GM21528 (cell line): ENCODE results near the gene SEZ6L2.
"Not testable (repeated sequence)": the region's sequence is repeated elsewhere in the genome, so short reads cannot be mapped to it uniquely, and the experiment has no call there.

ENCODE experiments used
- ATAC-seq: cut with Tn5 transposase; IDR thresholded peaks from one replicate; pipeline ENCODE4 v1.9.1; 2021; ENCODE audit warnings: mild to moderate bottlenecking, moderate library complexity; ENCODE audit not compliant: unreplicated experiment, low FRiP score

SEZ6L2 gene

DNA sequence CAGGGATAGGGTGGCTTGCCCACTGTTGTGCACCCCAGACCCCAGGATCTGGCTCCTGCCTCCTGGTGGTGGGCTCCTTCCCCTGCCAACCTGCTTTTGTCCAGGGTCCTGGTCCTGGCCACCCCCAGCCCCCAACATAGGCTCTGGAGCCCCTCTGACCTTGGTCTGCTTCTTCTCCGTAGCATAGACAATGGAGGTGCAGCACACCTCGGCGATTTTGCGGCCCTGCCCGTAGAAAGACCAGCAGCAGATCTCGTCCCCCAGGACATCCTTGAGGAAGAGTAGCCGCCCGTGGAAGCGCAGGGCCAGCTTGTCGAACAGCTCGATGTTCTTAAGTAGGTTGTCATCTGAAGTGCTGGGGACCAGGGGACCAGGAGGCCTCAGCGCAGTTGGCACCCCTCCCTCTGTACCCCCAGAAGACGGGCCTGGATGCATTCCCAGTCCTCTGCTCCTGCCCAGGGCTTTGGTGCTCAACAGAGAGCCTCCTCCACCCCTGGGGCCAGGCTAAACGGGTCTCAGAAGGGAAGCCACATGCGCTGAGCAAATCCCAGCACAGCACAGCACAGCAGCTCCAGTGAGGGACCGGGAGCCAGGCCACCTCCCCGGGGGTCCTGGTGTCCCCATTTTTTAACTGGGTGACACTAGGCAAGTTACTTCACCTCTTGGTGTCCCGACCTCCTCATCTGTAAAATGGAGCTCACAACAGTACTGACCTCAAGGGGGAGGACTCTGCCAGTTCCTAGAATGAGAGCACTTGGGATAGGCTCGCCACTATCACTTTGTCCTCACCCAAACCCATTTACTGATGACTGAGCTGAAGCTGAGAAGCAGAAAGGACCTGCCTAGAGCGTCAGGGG, 11.7 kb upstream of the SEZ6L2 start:
- no peak for ATAC-seq

- ATAC-seq: not testable (repeated sequence)
These were observed 10.5 kb upstream of the SEZ6L2 start for GRCh38 chr16:29909851-29910250.

DNA sequence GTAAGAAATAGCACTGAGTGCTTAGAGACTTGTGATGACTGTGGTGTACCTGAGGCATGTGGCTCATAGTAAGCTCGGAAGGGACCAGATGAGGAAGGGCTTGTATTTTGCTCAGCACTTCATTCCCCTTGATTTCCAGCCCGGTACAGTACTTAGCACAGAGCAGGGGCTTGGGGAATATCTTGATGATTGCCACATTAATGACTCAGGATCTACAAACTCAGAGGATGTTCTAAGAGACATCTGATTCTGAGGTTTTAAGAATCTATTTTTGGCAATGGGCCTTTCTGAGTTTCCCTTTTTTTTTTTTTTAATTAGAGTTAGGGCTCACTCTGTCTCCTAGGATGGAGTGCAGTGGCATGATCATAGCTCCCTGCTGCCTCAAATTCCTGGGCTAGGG, 10.0 kb upstream of the SEZ6L2 start:
- ATAC-seq: no peak

- no peak for ATAC-seq
These were observed 9.4 kb upstream of the SEZ6L2 start for GRCh38 chr16:29908719-29909220.

GRCh38 chr16:29907973-29908372, 8.6 kb upstream of the SEZ6L2 start:
- no peak for ATAC-seq

DNA sequence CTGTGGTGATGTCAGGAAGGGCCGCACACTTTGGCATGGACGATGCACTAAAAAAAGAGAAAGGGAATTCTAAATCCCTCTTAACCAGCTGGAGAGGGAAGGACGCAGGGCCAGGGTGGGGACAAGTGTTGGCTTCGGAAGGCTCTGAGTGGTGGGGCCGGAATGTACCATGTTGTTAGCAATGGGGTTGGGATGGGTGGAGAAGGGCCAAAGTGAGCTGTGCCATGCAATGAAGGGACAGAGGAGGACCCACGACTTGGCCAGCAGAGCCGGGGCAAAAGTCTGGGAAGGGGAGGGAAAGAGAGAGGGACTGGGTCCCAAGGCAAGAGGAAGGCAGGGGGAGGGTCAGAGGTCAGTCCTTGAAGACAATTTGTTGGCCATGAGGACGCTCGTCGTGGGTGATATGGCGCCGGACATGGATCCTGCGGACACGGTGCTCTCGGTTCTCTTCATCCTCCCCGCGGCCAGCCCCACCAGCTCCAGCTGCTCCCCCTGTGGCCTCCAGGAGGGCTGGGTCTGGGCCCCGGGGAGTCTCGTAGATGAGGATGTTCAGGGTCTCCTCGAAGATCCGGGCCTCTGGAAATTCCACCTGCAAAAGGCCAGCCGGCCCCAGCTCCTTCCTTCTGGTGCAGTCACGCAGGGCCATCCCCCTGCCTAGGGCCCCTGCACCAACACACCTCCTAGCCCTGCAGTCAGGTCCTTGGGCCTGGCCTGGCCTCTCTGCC, 7.3 kb upstream of the SEZ6L2 start:
- ATAC-seq: no peak

DNA sequence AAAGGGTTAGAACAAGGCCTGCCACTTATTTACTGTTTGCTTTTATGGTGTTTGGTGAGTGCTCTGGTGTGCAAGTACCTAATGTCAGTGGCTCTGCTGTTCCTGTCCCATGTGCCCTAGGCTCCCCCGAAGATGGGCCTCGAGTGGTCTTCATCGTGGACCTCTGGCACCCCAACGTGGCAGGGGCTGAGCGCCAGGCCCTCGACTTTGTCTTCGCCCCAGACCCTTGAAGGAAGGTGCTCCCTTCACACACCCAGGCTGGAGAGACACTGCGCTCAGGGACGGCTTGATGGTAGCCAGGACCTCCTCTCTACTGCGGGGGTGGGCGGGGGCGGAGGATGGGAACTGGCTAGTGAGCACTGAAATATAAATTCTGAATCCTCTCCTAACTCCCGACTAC, 6.3 kb upstream of the SEZ6L2 start:
- no peak for ATAC-seq

- no peak for ATAC-seq
These were observed 5.6 kb upstream of the SEZ6L2 start for GRCh38 chr16:29904947-29905346.

DNA sequence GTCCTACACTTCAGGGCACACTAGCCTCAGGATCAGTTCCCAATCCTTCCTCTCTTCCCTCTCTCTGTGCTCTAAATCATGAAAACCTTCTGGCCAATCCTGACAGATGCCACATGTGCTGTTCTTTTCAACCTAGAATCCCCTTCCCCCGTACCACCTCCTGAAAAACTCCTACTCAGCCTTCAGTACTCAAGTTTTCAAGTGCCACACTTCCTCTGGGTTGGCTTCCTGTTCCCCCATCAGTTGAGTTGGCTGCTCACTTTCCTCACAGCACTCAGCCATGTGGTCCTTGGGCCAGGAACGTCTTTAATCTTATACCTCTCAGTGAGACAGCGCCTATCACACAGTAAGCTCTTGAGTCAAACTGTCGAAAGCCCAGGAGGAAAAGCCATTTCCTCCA, 4.2 kb upstream of the SEZ6L2 start:
- no peak for ATAC-seq

DNA sequence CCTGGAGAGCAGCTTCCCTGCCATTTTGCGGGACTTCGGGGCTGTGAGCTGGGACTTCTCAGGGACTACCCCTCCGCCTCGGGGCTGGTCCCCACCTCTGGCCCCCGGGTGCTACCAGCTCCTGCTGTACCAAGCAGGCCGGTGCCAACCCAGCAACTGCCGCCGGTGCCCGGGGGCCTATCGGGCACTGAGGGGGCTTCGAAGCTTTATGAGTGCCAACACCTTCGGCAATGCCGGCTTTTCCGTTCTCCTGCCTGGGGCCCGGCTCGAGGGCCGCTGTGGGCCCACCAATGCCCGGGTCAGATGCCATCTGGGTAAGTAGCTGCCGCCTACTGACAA, 2.2 kb upstream of the SEZ6L2 start:
- no peak for ATAC-seq

DNA sequence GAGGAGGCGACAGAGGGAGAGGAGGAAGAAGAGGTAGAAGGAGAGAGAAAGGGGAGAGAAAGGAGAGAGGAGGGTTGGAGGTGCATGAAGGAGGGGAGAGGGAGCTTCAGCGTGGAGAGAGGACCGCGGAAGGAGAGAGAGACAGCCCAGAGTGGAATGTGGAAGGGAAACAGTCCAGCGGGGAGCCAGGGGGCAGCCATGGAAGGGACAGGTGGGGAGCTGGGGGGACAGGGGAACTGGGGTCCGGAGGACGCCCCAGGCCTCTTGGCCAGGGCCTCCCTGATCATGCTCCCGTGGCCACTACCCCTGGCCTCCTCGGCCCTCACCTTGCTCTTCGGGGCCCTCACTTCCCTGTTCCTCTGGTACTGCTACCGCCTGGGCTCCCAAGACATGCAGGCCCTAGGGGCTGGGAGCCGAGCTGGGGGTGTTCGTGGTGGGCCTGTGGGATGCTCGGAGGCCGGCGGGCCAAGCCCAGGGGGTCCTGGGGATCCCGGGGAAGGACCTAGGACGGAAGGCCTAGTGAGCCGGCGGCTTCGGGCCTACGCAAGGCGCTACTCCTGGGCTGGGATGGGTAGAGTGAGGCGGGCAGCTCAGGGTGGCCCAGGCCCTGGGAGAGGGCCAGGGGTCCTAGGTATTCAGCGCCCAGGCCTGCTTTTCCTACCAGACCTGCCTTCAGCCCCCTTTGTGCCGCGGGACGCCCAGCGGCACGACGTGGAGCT, 1.7 kb upstream of the SEZ6L2 start:
- no peak for ATAC-seq

DNA sequence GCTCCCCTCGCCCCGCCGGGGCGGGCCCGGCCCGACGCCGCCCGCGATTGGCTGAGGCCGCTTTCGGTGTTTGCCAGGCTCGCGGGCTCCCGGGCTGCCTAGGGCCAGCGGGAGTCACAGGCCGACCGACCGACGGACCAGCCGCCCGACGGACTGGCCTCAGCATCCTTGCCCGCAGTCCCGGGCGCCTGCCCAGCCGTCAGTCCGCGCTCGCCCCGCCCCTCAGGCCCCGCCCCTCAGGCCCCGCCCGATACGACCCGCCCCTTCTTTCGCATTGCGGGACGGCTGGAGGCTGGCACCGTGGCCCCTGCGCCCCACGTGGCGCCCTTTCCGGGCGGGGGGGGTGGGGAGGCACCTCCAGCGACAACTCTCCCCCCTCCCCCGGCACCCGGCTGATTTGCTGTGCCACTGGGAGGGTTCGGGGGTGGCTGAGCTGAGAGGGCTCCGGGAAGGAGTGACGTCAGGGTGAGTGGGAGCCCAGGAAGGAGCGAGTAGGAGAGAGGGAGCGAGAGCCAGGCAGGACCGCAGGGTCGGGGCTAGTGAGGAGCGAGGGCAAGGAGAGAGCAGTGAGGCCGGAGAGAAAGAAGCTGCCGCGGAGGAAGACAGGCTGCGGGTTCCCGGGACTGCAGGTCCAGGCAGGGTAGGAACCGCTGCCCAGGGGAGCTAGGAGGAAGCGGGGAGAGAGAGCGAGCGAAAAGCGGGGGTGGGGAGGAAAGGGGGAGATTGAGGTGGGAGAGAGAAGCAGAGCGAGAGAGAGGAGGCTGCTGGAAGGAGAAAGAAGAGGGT, 945 bp upstream of the SEZ6L2 start, which contains the start of gene ASPHD1:
Gene ASPHD1 (plus strand): TSS at position 387 of the 786 bp plus-strand sequence. CDS start 484 bp downstream, outside the sequence.
- ATAC-seq: no peak

- no peak for ATAC-seq
These were observed 390 bp downstream of the SEZ6L2 start for GRCh38 chr16:29898804-29899515.

DNA sequence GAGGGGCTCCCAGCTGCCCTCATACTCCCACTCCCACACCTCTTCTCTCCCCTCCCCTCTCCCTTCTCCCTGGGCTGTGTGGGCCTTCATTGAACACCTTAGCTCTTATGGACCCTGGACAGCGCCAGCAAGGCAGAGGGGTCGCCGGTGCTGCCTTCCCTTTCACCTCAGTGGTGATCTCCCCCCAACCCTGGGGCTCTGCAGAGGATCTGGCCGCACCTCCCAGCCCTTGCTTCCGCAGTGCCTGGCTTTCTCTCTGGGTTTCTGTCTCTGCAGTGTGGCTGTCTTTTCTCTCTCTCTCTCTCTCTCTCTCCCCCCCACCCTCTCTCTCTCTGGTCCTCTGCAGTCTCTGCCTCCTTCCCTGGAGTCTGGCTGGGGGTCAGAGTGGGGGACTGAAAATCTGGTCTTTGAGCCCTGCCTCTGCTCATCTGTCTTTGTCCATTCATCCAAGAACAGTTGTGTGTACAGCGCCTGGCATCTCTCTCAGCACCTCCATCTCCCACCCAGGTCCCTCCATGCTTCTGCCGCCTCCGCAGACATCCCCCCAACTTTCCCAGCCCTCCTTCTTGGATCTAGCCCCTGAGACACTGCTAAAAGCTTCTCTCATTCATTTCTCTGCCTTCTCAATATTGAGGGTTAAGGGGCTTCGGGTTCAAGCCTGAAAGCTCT, 1.1 kb downstream of the SEZ6L2 start:
- ATAC-seq: no peak

- no peak for ATAC-seq
These were observed 2.0 kb downstream of the SEZ6L2 start for GRCh38 chr16:29897333-29897732.

GRCh38 chr16:29896841-29897240, 2.5 kb downstream of the SEZ6L2 start:
- ATAC-seq: no peak

GRCh38 chr16:29894352-29894751, 5.0 kb downstream of the SEZ6L2 start:
- ATAC-seq: no peak

- ATAC-seq: no peak
These were observed 5.8 kb downstream of the SEZ6L2 start for GRCh38 chr16:29893553-29893952.

DNA sequence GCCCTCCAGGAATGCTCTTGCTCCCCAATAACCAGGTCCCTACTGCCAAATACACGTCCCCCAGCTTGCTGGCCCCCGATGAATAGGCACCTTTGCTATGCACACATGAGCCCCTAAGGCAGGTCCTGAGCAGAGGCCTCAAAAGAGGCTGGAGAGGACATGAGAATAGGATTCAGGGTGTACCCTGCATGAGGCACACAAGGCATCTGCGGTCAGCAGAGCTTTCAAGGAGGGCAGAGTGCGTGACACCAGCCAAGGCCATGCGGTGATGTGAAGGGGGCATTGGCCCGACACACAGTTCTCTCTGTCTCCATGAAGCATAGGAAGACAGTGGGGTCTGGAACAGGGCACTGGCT, 6.9 kb downstream of the SEZ6L2 start:
- no peak for ATAC-seq
